HG03342 (cell line): ENCODE results near the gene PRR12.

ENCODE experiments used
- ATAC-seq: cut with Tn5 transposase; IDR thresholded peaks from one replicate; pipeline ENCODE4 v1.9.1; 2021; ENCODE audit warnings: mild to moderate bottlenecking, moderate library complexity; ENCODE audit not compliant: unreplicated experiment

The PRR12 gene

GRCh38 chr19:49590971-49591730 lies at the start of gene PRR12:
Gene PRR12 (plus strand): TSS chr19:49591182. CDS start chr19:49591655, 473 bp downstream.
- no peak for ATAC-seq

- no peak for ATAC-seq
These were observed 49.1 kb upstream of the PRR12 start for GRCh38 chr19:49541914-49542313.

- no peak for ATAC-seq
These were observed 48.5 kb upstream of the PRR12 start for GRCh38 chr19:49542446-49542845.

- no peak for ATAC-seq
These were observed 48.0 kb upstream of the PRR12 start for GRCh38 chr19:49543032-49543431.

GRCh38 chr19:49544154-49544553 lies 46.8 kb upstream of the PRR12 start:
- ATAC-seq = no peak

- ATAC-seq = no peak
These were observed 44.0 kb upstream of the PRR12 start for GRCh38 chr19:49546825-49547565.

- ATAC-seq = no peak
These were observed 41.9 kb upstream of the PRR12 start for GRCh38 chr19:49549045-49549444.

GRCh38 chr19:49551531-49551930 lies 39.5 kb upstream of the PRR12 start:
- no peak for ATAC-seq

GRCh38 chr19:49552749-49553148 lies 38.2 kb upstream of the PRR12 start:
- ATAC-seq = no peak

- ATAC-seq = no peak
These were observed 37.3 kb upstream of the PRR12 start for GRCh38 chr19:49553451-49554271.

GRCh38 chr19:49554701-49555181 lies 36.2 kb upstream of the PRR12 start:
- no peak for ATAC-seq

GRCh38 chr19:49555600-49556411 lies 35.2 kb upstream of the PRR12 start:
- no peak for ATAC-seq

- ATAC-seq = no peak
These were observed 34.3 kb upstream of the PRR12 start for GRCh38 chr19:49556412-49557398.

- no peak for ATAC-seq
These were observed 33.2 kb upstream of the PRR12 start for GRCh38 chr19:49557641-49558325.

GRCh38 chr19:49558591-49558990 lies 32.4 kb upstream of the PRR12 start:
- no peak for ATAC-seq

GRCh38 chr19:49559443-49559842 lies 31.5 kb upstream of the PRR12 start:
- ATAC-seq = no peak

- no peak for ATAC-seq
These were observed 31.1 kb upstream of the PRR12 start for GRCh38 chr19:49559928-49560327.

- no peak for ATAC-seq
These were observed 30.6 kb upstream of the PRR12 start for GRCh38 chr19:49560358-49560900.
